Measurements from ENCODE around the gene HLA-DPB1.

Gene HLA-DPB1

DNA sequence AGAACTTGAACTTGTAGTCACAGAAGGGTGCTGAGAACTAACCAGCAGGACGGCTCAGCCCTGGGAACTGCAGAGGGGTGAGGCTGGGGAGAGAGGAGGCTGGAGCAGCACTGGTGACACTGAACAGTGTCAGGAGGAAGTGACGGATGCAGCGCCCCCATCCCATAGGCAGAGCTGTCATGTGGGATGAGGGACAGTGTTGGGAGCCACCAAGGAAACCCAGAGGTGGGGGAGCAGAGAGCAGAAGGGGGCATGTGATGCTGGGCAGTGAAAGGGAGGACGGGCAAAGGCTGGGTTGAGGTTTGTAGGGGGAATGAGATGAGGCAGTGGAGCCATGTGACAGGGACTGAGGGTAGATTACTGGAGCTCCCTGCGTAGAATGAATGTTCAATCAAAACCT, 2.1 kb downstream of the HLA-DPB1 start:
- no peaks in the 10 kb centered on the region for H3K36me3 ChIP-seq (ENCODE audit: insufficient read depth, low read length)
- no peak overlapping the region for H3K4me3 ChIP-seq
- DNase-seq (ENCODE audit: low read depth, low spot score), result no peak
- H3K9ac ChIP-seq (ENCODE audit: insufficient read length), result no peak overlapping the region
- no peaks in the 10 kb centered on the region for H3K9me3 ChIP-seq (ENCODE audit: low read depth, low read length)
- H3K27ac ChIP-seq, result no peak overlapping the region
- TF ChIP-seq POLR2AphosphoS5 (IDR thresholded peaks at IDR 0.05; ENCODE audit: borderline replicate concordance, low read depth, low read length) (no peak), FOXP2 (optimal IDR thresholded peaks at IDR 0.05; ENCODE audit: control extremely low read depth, extremely low read length, insufficient read depth) (no peak), EZH2 (IDR thresholded peaks at IDR 0.05) (no peak)

- Histone ChIP-seq H3K36me3 (ENCODE audit: insufficient read depth, low read length) (no peaks in the 10 kb centered on the region), H3K9ac (ENCODE audit: insufficient read length) (no peak overlapping the region), H3K27ac (no peak overlapping the region), H3K9me3 (ENCODE audit: low read depth, low read length) (no peaks in the 10 kb centered on the region), H3K4me3 (no peak overlapping the region)
- TF ChIP-seq FOXP2 (optimal IDR thresholded peaks at IDR 0.05; ENCODE audit: control extremely low read depth, extremely low read length, insufficient read depth) (no peak), EZH2 (IDR thresholded peaks at IDR 0.05) (no peak), POLR2AphosphoS5 (IDR thresholded peaks at IDR 0.05; ENCODE audit: borderline replicate concordance, low read depth, low read length) (no peak)
- no peak for DNase-seq (ENCODE audit: low read depth, low spot score)
These were observed 2.7 kb downstream of the HLA-DPB1 start for GRCh38 chr6:33078442-33078841.

DNA sequence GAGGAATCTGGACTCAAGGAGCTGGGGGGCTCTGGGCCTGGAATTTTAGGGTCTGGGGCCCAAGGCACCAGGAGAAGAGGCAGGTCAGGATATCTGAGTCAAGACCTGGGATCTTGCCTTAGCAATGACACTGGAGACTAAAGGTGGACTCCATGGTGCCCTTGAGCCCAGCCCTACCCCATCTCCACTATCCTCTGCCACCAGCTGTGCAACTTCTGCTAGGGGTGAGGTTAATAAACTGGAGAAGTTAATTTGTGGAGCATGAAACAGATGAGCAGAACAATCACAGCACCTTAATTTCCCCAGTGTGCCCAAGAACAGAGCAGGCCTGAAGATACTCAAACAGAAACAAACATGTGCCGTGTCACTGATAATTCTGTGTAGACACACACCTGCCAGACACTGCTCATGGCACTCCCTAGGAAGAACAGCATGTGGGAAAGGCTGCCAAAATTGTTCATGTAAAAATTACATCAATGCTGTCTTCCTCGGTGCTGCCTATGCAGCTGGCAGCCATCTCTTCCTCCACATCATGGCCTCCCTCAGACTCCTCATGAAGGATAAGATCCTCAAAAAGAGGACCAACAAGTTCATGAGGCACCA, 3.2 kb downstream of the HLA-DPB1 start:
- Histone ChIP-seq H3K9ac (ENCODE audit: insufficient read length) (no peak overlapping the region), H3K27ac (no peak overlapping the region), H3K9me3 (ENCODE audit: low read depth, low read length) (no peaks in the 10 kb centered on the region), H3K36me3 (ENCODE audit: insufficient read depth, low read length) (no peaks in the 10 kb centered on the region), H3K4me3 (no peak overlapping the region)
- TF ChIP-seq POLR2AphosphoS5 (IDR thresholded peaks at IDR 0.05; ENCODE audit: borderline replicate concordance, low read depth, low read length) (no peak), FOXP2 (optimal IDR thresholded peaks at IDR 0.05; ENCODE audit: control extremely low read depth, extremely low read length, insufficient read depth) (no peak), EZH2 (IDR thresholded peaks at IDR 0.05) (no peak)
- no peak for DNase-seq (ENCODE audit: low read depth, low spot score)

- Histone ChIP-seq H3K9ac (ENCODE audit: insufficient read length) (no peak overlapping the region), H3K27ac (no peak overlapping the region), H3K9me3 (ENCODE audit: low read depth, low read length) (no peaks in the 10 kb centered on the region), H3K4me3 (no peak overlapping the region), H3K36me3 (ENCODE audit: insufficient read depth, low read length) (no peaks in the 10 kb centered on the region)
- DNase-seq (ENCODE audit: low read depth, low spot score), result no peak
- TF ChIP-seq EZH2 (IDR thresholded peaks at IDR 0.05), result no peak
- TF ChIP-seq POLR2AphosphoS5 (IDR thresholded peaks at IDR 0.05; ENCODE audit: borderline replicate concordance, low read depth, low read length), result no peak
- no peak for TF ChIP-seq FOXP2 (optimal IDR thresholded peaks at IDR 0.05; ENCODE audit: control extremely low read depth, extremely low read length, insufficient read depth)
These were observed 3.8 kb downstream of the HLA-DPB1 start for GRCh38 chr6:33079580-33079979.

DNA sequence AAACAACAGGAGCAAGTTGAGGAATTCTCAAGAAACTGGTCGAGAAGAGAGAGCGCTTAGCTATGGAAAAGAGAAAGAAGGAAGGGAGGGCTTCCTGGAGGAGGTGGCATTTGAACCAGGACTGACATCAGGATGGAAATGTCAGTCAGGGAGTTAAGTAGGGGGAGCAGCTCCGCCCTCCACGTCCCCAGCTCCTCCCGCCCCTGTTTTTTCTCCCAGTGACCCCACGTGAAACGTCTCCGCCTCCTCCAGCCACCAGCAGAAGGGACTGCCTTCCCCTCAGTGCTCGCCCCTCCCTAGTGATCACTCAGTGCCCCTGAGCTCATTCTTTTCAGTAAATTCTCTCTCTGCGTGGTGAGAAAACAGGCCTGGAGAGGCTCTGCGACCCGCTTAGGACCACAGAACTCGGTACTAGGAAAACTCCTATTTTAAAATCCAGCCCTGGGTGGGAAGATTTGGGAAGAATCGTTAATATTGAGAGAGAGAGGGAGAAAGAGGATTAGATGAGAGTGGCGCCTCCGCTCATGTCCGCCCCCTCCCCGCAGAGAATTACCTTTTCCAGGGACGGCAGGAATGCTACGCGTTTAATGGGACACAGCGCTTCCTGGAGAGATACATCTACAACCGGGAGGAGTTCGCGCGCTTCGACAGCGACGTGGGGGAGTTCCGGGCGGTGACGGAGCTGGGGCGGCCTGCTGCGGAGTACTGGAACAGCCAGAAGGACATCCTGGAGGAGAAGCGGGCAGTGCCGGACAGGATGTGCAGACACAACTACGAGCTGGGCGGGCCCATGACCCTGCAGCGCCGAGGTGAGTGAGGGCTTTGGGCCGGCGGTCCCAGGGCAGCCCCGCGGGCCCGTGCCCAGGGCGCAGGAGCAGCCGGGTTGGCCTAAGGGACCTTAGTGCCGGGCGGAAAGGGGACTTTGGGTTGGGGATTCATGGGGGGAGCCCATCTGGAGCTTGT, 4.6 kb downstream of the HLA-DPB1 start:
- H3K9ac ChIP-seq (ENCODE audit: insufficient read length), result no peak overlapping the region
- no peak for DNase-seq (ENCODE audit: low read depth, low spot score)
- TF ChIP-seq FOXP2 (optimal IDR thresholded peaks at IDR 0.05; ENCODE audit: control extremely low read depth, extremely low read length, insufficient read depth), result no peak
- TF ChIP-seq POLR2AphosphoS5 (IDR thresholded peaks at IDR 0.05; ENCODE audit: borderline replicate concordance, low read depth, low read length), result no peak
- TF ChIP-seq EZH2 (IDR thresholded peaks at IDR 0.05), result no peak
- no peaks in the 10 kb centered on the region for H3K9me3 ChIP-seq (ENCODE audit: low read depth, low read length)
- H3K4me3 ChIP-seq, result no peak overlapping the region
- no peaks in the 10 kb centered on the region for H3K36me3 ChIP-seq (ENCODE audit: insufficient read depth, low read length)
- no peak overlapping the region for H3K27ac ChIP-seq

GRCh38 chr6:33081098-33081824, 5.5 kb downstream of the HLA-DPB1 start:
- no peak overlapping the region for H3K9ac ChIP-seq (ENCODE audit: insufficient read length)
- no peak for TF ChIP-seq EZH2 (IDR thresholded peaks at IDR 0.05)
- H3K4me3 ChIP-seq, result no peak overlapping the region
- H3K9me3 ChIP-seq (ENCODE audit: low read depth, low read length), result no peaks in the 10 kb centered on the region
- H3K36me3 ChIP-seq (ENCODE audit: insufficient read depth, low read length), result no peaks in the 10 kb centered on the region
- H3K27ac ChIP-seq, result no peak overlapping the region
- DNase-seq (ENCODE audit: low read depth, low spot score), result no peak

GRCh38 chr6:33082702-33083101, 6.9 kb downstream of the HLA-DPB1 start:
- Histone ChIP-seq H3K9me3 (ENCODE audit: low read depth, low read length) (no peaks in the 10 kb centered on the region), H3K36me3 (ENCODE audit: insufficient read depth, low read length) (no peaks in the 10 kb centered on the region), H3K4me3 (no peak overlapping the region), H3K27ac (no peak overlapping the region), H3K9ac (ENCODE audit: insufficient read length) (no peak overlapping the region)
- no peak for TF ChIP-seq EZH2 (IDR thresholded peaks at IDR 0.05)
- no peak for TF ChIP-seq FOXP2 (optimal IDR thresholded peaks at IDR 0.05; ENCODE audit: control extremely low read depth, extremely low read length, insufficient read depth)
- no peak for TF ChIP-seq POLR2AphosphoS5 (IDR thresholded peaks at IDR 0.05; ENCODE audit: borderline replicate concordance, low read depth, low read length)
- DNase-seq (ENCODE audit: low read depth, low spot score), result no peak

GRCh38 chr6:33085627-33086026, 9.8 kb downstream of the HLA-DPB1 start:
- H3K36me3 ChIP-seq (ENCODE audit: insufficient read depth, low read length), result no peaks in the 10 kb centered on the region

More at GRCh38 chr6:33085627-33086026, 9.8 kb downstream of the HLA-DPB1 start:
- Histone ChIP-seq H3K27ac (no peak overlapping the region), H3K9ac (ENCODE audit: insufficient read length) (no peak overlapping the region), H3K9me3 (ENCODE audit: low read depth, low read length) (no peaks in the 10 kb centered on the region), H3K4me3 (no peak overlapping the region)
- DNase-seq (ENCODE audit: low read depth, low spot score), result no peak
- TF ChIP-seq FOXP2 (optimal IDR thresholded peaks at IDR 0.05; ENCODE audit: control extremely low read depth, extremely low read length, insufficient read depth) (no peak), POLR2AphosphoS5 (IDR thresholded peaks at IDR 0.05; ENCODE audit: borderline replicate concordance, low read depth, low read length) (no peak), EZH2 (IDR thresholded peaks at IDR 0.05) (no peak)

All from SK-N-MC (cell line).